PC-9 (cell line): ENCODE data around the gene SPPL3.

Experiments used
- EZH2 ChIP-seq: fragments of 200-600 bp; sonication (generic); IDR thresholded peaks from 2 replicates; pipeline ENCODE4 v1.8.0; 2017; ENCODE audit warnings: antibody characterized with exemption, low read depth
- TF ChIP-seq, protein P1 (sequence below): fragments of 200-600 bp; sonication (generic); conservative IDR thresholded peaks from 2 replicates; pipeline ENCODE4 v1.6.1; 2017; ENCODE audit warnings: mixed run types, antibody characterized with exemption, mild to moderate bottlenecking, moderate library complexity

DNA sequence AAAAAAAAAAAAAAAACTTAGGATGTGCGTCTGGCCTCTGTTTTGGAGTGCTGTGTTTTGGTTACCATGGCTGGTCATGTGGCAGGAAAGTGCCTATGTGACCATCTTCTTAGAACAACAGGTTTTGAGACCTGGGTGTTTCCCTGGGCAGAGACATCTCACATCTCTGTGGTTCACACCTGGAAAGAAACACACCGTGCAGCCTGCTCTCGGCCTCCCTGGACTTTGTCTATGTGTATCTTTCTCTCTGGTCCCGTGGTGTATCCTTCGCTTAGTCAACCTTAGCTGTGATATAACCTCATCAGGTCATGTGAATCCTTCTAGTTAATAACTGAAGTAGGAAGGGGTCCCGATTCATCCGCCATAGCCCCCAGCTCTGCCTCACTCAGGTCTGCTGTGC, 155.9 kb downstream of the SPPL3 start:
- TF ChIP-seq, protein P1, sequence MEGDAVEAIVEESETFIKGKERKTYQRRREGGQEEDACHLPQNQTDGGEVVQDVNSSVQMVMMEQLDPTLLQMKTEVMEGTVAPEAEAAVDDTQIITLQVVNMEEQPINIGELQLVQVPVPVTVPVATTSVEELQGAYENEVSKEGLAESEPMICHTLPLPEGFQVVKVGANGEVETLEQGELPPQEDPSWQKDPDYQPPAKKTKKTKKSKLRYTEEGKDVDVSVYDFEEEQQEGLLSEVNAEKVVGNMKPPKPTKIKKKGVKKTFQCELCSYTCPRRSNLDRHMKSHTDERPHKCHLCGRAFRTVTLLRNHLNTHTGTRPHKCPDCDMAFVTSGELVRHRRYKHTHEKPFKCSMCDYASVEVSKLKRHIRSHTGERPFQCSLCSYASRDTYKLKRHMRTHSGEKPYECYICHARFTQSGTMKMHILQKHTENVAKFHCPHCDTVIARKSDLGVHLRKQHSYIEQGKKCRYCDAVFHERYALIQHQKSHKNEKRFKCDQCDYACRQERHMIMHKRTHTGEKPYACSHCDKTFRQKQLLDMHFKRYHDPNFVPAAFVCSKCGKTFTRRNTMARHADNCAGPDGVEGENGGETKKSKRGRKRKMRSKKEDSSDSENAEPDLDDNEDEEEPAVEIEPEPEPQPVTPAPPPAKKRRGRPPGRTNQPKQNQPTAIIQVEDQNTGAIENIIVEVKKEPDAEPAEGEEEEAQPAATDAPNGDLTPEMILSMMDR: no peak
- TF ChIP-seq EZH2: no peak
